NCI-H510A (cell line): ENCODE results near the gene TBC1D22A.

Experiments used
- DNase-seq: peaks from one replicate; lab custom pipeline; 2025; lab: John Stamatoyannopoulos, UW

The TBC1D22A gene

GRCh38 chr22:47060718-47061117 lies 298.3 kb downstream of the TBC1D22A start:
- no peak for DNase-seq

- no peak for DNase-seq
Measured at GRCh38 chr22:47061226-47061625, 298.8 kb downstream of the TBC1D22A start.

- DNase-seq, result no peak
Measured at GRCh38 chr22:47062126-47062525, 299.7 kb downstream of the TBC1D22A start.

- no peak for DNase-seq
Measured at GRCh38 chr22:47063071-47063509, 300.6 kb downstream of the TBC1D22A start.

- no peak for DNase-seq
Measured at GRCh38 chr22:47063606-47064005, 301.2 kb downstream of the TBC1D22A start.

- DNase-seq, result no peak
Measured at GRCh38 chr22:47064016-47064415, 301.6 kb downstream of the TBC1D22A start.

- DNase-seq, result no peak
Measured at GRCh38 chr22:47064416-47064815, 302.0 kb downstream of the TBC1D22A start.

- DNase-seq, result no peak
Measured at GRCh38 chr22:47065756-47066615, 303.5 kb downstream of the TBC1D22A start.

- no peak for DNase-seq
Measured at GRCh38 chr22:47066616-47066905, 304.1 kb downstream of the TBC1D22A start.

- no peak for DNase-seq
Measured at GRCh38 chr22:47067321-47067890, 305.0 kb downstream of the TBC1D22A start.

- no peak for DNase-seq
Measured at GRCh38 chr22:47067911-47068625, 305.6 kb downstream of the TBC1D22A start.

- DNase-seq, result no peak
Measured at GRCh38 chr22:47068626-47068996, 306.2 kb downstream of the TBC1D22A start.

GRCh38 chr22:47069270-47069669 lies 306.8 kb downstream of the TBC1D22A start:
- DNase-seq, result no peak

GRCh38 chr22:47071078-47071806 lies 308.8 kb downstream of the TBC1D22A start:
- DNase-seq, result no peak

GRCh38 chr22:47071807-47072641 lies 309.6 kb downstream of the TBC1D22A start:
- no peak for DNase-seq

- DNase-seq, result no peak
Measured at GRCh38 chr22:47072642-47072967, 310.2 kb downstream of the TBC1D22A start.

- DNase-seq, result no peak
Measured at GRCh38 chr22:47073075-47073474, 310.6 kb downstream of the TBC1D22A start.

- no peak for DNase-seq
Measured at GRCh38 chr22:47074105-47074504, 311.7 kb downstream of the TBC1D22A start.

GRCh38 chr22:47075568-47075967 lies 313.1 kb downstream of the TBC1D22A start:
- DNase-seq, result no peak

GRCh38 chr22:47076758-47077157 lies 314.3 kb downstream of the TBC1D22A start:
- no peak for DNase-seq

GRCh38 chr22:47080100-47080499 lies 317.6 kb downstream of the TBC1D22A start:
- DNase-seq, result no peak

GRCh38 chr22:47082505-47082904 lies 320.1 kb downstream of the TBC1D22A start:
- no peak for DNase-seq
